ENCODE measurements around the gene SERPINB13.

The SERPINB13 gene, protein sequence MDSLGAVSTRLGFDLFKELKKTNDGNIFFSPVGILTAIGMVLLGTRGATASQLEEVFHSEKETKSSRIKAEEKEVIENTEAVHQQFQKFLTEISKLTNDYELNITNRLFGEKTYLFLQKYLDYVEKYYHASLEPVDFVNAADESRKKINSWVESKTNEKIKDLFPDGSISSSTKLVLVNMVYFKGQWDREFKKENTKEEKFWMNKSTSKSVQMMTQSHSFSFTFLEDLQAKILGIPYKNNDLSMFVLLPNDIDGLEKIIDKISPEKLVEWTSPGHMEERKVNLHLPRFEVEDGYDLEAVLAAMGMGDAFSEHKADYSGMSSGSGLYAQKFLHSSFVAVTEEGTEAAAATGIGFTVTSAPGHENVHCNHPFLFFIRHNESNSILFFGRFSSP

GRCh38 chr18:63586966-63587365 lies at the start of gene SERPINB13:
Gene SERPINB13 (plus strand): TSS chr18:63587343. CDS start chr18:63588668, 1,325 bp downstream.
- DNase-seq (ENCODE audit: low read depth in 2 of 3, low spot score in 2 of 3), result no peak

DNA sequence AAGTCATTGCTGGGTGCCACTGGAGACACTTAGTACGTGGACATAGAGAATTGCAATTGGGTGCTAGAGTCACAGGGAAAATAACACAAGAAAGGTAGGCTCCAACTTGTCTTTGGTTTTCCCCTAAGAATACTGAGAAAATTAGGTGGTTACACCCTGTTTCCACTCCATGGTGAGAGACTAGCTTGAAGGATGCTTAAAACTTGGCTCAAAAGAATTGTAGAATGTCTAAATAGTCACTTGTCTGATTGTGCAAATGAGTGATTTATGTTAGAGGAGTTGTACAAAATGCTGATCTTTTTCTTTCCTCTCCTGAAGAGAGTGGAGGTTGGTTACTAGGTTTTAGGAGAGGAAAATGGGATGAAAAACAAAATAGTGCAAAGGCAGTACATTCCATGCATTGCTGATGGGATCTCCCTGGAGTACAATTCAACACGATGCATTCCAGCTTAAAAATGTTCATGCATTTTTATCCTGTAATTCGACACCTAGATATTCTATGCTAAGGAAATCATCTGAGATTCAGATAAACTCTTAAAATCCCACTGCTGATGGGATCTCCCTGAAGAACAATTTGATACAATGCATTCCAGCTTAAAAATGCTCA lies 47.1 kb upstream of the SERPINB13 start:
- no peak for DNase-seq (ENCODE audit: low read depth in 2 of 3, low spot score in 2 of 3)

- no peak for DNase-seq (ENCODE audit: low read depth in 2 of 3, low spot score in 2 of 3)
These were observed 45.1 kb upstream of the SERPINB13 start, which contains the start of gene SERPINB12 for GRCh38 chr18:63542069-63542468. Gene SERPINB12 (plus strand): TSS chr18:63542369. CDS start chr18:63556160, 13,791 bp downstream.

DNA sequence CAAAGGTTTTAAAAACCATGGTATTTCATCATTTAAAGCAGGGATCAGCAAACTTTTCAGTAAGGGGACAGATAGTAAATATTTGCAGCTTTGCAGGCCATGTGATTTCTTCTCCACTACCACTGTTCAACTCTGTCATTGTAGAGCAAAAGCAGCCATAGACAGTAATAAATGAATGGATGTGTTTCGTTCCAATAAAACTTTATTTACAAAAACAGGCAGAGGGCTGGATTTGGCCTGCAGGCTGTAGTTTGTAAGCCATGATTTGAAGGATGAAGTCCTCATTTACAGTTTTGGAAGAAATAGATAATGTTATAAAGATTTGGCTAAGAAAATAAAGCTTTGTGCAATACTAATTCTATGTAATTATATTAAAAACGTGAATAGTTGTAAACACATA lies 43.1 kb upstream of the SERPINB13 start:
- DNase-seq (ENCODE audit: low read depth in 2 of 3, low spot score in 2 of 3), result no peak

DNA sequence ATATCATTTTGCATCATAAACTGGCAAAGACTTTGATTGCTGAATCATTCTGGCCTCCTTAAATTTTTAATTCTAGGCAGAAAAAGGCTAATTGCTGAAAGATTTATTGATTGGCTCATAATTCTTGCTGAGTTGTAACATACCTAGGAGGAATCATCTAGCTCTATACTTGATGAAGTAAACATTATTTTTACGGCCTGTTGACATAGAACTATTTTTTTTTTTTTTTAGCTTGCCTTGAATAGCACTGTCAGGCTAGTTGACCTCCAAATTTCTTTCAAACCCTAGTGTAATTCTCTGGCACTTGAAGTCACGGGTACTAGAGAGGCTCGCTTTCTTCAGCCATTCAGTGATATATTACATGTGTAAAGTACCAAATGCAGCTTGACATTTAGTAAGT lies 42.1 kb upstream of the SERPINB13 start:
- DNase-seq (ENCODE audit: low read depth in 2 of 3, low spot score in 2 of 3), result no peak

DNA sequence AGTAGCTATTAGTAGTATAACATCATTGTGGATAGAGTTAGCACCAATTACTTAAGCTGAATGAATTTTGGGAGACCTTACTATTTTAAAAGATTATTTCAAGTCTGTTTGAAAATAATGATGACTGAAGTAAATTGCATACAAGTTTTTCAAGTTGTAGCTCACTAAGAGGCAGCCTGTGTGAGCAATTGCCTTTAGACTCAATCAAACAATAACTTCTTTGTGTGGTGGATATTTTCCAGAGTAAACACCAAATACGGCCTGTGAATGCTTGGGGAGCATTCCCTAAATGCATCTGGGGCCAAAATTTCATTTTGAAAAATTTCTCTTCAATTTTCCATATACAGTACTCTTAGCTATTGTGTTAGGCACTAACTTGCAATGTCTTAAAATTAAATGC lies 37.1 kb upstream of the SERPINB13 start:
- no peak for DNase-seq (ENCODE audit: low read depth in 2 of 3, low spot score in 2 of 3)

DNA sequence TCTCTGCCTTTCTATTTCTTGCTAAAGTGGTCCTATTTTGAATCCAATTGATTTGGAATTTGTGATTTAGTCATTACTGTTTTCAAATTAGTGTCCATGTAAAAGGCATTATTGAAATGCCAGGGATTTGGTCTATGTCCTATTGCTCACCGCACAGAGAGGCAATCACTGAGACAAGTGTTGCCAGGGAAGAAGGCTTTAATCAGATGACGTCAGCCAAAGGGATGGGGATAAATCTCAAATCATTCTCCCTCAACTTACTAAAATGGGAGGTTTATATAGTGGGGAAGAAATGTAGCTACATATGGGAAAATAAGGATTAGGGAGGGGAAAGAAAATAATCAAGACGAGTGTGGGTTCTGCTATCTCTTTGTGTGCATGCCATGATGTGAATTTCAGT lies 35.4 kb upstream of the SERPINB13 start:
- no peak for DNase-seq (ENCODE audit: low read depth in 2 of 3, low spot score in 2 of 3)

GRCh38 chr18:63552581-63552980 lies 34.6 kb upstream of the SERPINB13 start:
- no peak for DNase-seq (ENCODE audit: low read depth in 2 of 3, low spot score in 2 of 3)

DNA sequence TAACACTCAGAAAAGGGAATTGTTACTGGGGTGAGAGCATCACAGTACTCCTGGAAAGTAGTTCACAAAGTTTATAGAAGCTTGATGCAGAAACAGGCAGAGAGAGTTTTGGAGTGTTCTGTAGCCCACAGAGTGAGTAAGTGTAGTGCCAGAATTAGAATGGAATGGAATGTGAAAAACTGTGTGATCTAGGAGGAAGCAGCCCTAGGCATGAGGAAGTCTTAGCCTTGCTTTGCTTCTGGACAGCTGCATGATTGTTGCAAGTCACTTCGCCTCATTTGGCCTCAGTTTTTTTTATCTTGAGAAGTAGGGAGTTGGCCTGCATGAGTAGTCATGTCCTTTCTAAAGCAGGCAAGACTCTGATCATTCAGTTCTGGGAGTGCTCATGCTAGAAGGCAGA lies 34.1 kb upstream of the SERPINB13 start:
- no peak for DNase-seq (ENCODE audit: low read depth in 2 of 3, low spot score in 2 of 3)

DNA sequence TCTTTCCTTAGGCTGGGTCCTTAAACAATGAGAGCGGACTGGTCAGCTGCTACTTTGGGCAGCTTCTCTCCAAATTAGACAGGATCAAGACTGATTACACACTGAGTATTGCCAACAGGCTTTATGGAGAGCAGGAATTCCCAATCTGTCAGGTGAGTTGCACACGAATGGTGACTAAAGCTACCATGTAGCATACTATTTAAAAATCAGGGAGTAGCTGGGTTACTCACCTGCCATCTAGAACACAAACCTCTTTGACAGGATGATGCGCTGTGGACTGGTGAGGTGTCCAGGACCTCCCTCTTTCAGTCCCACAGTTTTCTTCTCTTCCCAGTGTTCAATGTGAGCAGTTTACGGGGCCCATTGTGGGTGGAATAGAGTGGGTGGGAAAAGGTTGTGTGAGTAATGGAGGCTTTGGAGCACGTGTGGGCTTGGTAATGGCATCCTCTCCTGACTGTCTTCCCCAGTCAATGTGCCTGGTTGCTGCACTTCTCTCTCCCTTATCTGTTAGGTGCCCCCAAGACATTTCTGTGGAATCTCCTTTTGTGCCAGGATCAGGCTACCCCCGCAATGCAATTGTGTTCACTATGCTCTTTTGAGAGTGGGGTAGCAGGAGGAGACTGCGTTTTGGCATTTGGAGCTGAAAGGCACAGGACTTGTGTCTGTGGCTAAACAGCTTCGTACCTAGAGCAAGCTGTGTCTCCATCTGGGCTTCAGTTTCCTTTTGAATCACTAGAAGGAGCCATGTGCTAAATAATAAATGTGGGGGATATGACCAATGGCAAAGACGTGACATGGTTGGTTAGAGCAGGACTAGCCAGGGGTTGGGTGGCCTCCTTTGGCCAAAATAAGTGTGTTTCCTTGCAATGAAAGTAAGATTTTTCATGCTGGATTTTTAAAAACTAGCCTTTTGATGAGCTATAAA lies 27.3 kb upstream of the SERPINB13 start:
- DNase-seq (ENCODE audit: low read depth in 2 of 3, low spot score in 2 of 3), result no peak

- DNase-seq (ENCODE audit: low read depth in 2 of 3, low spot score in 2 of 3), result no peak
These were observed 24.9 kb upstream of the SERPINB13 start for GRCh38 chr18:63562284-63562683.

DNA sequence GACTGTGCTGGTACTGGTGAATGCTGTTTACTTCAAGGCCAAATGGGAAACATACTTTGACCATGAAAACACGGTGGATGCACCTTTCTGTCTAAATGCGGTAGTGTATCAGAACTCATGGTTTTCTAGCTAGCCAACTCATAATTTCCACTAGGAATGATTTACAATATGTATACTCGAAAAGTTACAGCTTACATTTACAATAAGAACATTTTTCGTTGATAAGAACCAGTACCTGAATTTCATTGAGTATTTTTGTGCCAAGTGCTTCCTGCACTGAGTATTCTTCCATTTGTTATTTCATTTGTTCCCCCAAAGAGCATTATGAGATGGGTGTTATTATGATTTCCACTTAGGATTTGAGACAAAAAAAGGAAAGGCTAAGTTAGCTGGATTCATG lies 23.1 kb upstream of the SERPINB13 start:
- DNase-seq (ENCODE audit: low read depth in 2 of 3, low spot score in 2 of 3), result no peak

DNA sequence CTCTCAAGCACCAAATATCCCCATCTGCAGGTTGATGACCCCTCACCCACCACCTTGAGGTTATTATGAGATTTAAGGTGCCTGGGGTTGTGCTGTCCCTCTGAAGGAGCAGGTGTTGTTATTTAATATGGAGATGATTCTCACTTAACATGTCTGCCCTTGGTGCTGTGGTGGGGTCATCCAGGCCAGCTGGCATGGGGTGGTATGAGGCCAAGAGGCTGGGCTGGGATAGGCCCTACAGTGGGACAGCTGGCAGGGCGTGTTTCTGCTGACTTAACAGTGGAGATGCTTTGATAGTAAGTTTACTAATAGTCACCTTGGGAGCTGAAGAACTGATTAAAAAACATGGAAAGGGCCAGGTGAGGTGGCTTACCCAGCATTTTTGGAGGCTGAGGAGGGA lies 22.6 kb upstream of the SERPINB13 start:
- DNase-seq (ENCODE audit: low read depth in 2 of 3, low spot score in 2 of 3), result no peak

DNA sequence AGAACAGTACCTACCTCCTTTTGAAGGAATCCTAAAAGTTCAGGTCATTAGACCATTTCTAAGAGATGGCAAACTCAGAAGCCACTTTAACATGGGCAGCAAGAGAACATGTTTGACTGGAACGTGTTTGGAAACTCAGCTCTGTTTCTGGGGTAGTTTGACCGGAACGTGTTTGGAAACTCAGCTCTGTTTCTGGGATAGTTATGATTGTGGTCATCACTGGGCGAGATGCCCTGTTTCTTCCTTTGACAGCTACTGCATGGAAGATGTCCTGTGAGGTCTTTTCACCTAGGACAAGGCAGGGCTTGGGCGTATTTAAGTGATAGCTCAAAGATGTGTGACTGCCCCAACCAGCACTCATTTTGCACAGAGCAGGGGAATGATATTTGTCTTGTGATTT lies 19.9 kb upstream of the SERPINB13 start:
- DNase-seq (ENCODE audit: low read depth in 2 of 3, low spot score in 2 of 3), result no peak

- DNase-seq (ENCODE audit: low read depth in 2 of 3, low spot score in 2 of 3), result no peak
These were observed 19.3 kb upstream of the SERPINB13 start for GRCh38 chr18:63567825-63568224.

DNA sequence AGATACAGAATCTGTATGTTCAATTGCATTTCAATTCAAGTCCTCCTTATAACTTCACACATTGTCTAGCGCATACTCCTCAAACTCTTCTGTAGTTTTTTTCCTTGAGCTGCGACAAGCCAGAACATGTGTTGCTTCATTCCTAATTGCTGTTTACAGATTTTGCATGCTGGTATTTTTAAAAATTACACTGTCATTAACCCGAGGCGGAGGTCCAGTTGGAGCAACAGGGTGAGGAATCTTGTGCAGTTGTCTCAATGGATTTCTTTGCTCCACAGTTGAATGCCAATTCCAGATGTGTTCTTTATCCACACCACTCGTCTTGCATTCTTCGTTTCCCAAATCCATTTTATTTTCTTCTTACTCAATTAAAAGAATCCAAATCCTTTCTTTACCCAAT lies 16.4 kb upstream of the SERPINB13 start:
- no peak for DNase-seq (ENCODE audit: low read depth in 2 of 3, low spot score in 2 of 3)

- no peak for DNase-seq (ENCODE audit: low read depth in 2 of 3, low spot score in 2 of 3)
These were observed 11.5 kb upstream of the SERPINB13 start for GRCh38 chr18:63575681-63576080.

- no peak for DNase-seq (ENCODE audit: low read depth in 2 of 3, low spot score in 2 of 3)
These were observed 8.7 kb upstream of the SERPINB13 start for GRCh38 chr18:63578357-63578958.

- DNase-seq (ENCODE audit: low read depth in 2 of 3, low spot score in 2 of 3), result no peak
These were observed 7.5 kb upstream of the SERPINB13 start for GRCh38 chr18:63579616-63580015.

GRCh38 chr18:63585988-63586387 lies 1.2 kb upstream of the SERPINB13 start:
- DNase-seq (ENCODE audit: low read depth in 2 of 3, low spot score in 2 of 3), result no peak

- no peak for DNase-seq (ENCODE audit: low read depth in 2 of 3, low spot score in 2 of 3)
These were observed 712 bp upstream of the SERPINB13 start for GRCh38 chr18:63586431-63586830.

Measured in activated CD8-positive, alpha-beta memory T cell treated with anti-CD3 and anti-CD28 coated beads for 48 hours (primary cell).